OCI-LY3 (cell line): ENCODE data around the gene COMMD2.

Experiments used
- CTCF ChIP-seq: fragments of 200-600, 300-600 bp; sonication (generic); IDR thresholded peaks from 2 replicates; pipeline ENCODE4 v1.5.1; 2014; ENCODE audit warnings: antibody characterized with exemption, low read length, low read depth
- EZH2phosphoT487 ChIP-seq: fragments of 200-600 bp; shearing (Covaris generic); IDR thresholded peaks from 2 replicates; pipeline ENCODE4 v1.6.1; 2018; ENCODE audit warnings: antibody characterized with exemption, mixed run types, low read depth

DNA sequence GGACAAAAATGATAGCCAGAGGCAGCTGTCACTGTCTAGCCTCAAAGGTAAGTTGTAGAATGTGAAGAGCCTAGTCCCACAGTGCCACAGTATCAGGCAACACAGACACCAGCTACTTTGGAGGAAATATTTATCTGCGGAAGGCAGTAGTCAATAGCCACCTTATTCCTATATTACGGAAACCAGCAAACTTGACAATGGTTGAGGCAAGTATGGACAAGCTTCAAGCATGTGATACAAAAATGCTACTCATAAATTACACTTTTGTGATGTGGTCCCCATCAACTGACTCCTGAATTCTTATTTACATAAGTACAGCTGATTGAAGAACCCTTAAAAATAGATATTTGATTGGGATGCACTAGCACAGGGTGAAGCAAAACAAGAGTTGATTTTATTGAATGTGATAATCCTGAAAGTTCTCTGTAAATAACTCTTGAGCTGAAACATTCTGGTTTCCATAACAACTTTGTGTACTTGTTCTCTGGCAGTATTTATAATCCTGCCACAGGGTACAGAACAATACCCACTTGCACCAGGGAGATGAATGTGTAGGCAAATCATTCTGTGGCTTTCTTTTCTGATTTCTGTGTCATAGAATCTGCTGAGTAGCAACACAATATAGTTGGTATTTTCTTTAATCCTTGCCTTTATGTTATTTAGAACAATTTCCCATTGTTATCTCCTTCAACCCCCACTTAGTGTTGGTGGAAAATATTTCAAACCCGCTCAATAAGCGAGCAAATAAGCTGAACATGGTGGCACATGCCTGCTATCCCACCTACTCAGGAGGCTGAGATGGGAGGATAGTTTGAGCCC lies 40.4 kb upstream of the COMMD2 start, which contains the start of gene ANKUB1:
- TF ChIP-seq CTCF: no peak
- no peak for TF ChIP-seq EZH2phosphoT487
